HG03432 (cell line): Measurements from ENCODE around the gene PDE6C.
A peak's percentile ranks its signal among the peaks of the same experiment; 100 is the strongest.

Source experiments
- ATAC-seq: cut with Tn5 transposase; IDR thresholded peaks from one replicate; pipeline ENCODE4 v1.9.1; 2021; ENCODE audit warnings: mild to moderate bottlenecking, moderate library complexity; ENCODE audit not compliant: unreplicated experiment

Gene PDE6C

GRCh38 chr10:93697207-93697606 is 84.9 kb downstream of the PDE6C start:
- ATAC-seq: no peak

GRCh38 chr10:93701866-93702209 is 89.5 kb downstream of the PDE6C start:
- peak; percentile 28 for ATAC-seq

GRCh38 chr10:93702210-93703001 is 90.1 kb downstream of the PDE6C start, which contains the start of gene FRA10AC1:
FRA10AC1 (minus strand) TSS chr10:93702592; CDS start chr10:93700106, 2,486 bp downstream.
- ATAC-seq: peak; percentile 86

- ATAC-seq: peak; percentile 17
Observed at GRCh38 chr10:93703066-93703465, 90.7 kb downstream of the PDE6C start.

- ATAC-seq: no peak
Observed at GRCh38 chr10:93703841-93704240, 91.5 kb downstream of the PDE6C start.

GRCh38 chr10:93704451-93704850 is 92.1 kb downstream of the PDE6C start:
- no peak for ATAC-seq

- ATAC-seq: no peak
Observed at GRCh38 chr10:93707623-93708022, 95.3 kb downstream of the PDE6C start.

GRCh38 chr10:93710333-93710909 is 98.1 kb downstream of the PDE6C start:
- no peak for ATAC-seq

DNA sequence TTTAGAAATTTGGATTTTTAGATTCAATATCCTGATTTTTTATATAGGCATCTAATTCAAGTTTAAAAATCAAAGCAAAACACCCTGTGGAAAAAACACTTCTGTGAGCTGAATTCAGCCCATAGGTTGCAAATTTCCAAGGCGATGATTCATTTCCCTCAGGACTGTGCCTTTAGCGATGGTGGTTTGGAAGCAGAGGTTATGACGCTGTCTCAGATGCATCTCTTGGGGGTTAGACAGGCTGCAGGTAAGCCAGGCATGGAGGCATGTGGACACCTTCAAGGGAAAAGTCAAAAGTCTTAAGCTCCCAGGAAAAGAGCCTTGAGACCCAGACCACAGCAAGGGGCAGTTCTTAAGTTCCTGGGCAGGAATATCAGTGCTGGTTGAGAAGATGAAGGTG is 99.6 kb downstream of the PDE6C start:
- ATAC-seq: no peak

- ATAC-seq: no peak
Observed at GRCh38 chr10:93712593-93712992, 100.3 kb downstream of the PDE6C start.

- peak; percentile 93 for ATAC-seq
Observed at GRCh38 chr10:93715345-93715744, 103.0 kb downstream of the PDE6C start.
